ENCODE data around the gene OR14A2. TPM values are rescaled to one million over a fixed set of nuclear protein-coding genes. Genes with fewer than 3 reads are reported as not detected.

OR14A2 gene
- total and polyA plus RNA-seq, 8 donors, result not detected

GRCh38 chr1:247740721-247741120 is 7.2 kb downstream of the OR14A2 start:
- TF ChIP-seq CTCF (IDR thresholded peaks at IDR 0.05) (no peak), EP300 (IDR thresholded peaks at IDR 0.05) (no peak), POLR2AphosphoS5 (IDR thresholded peaks at IDR 0.05) (no peak), POLR2A (IDR thresholded peaks at IDR 0.05) (no peak)
- no peaks in the 10 kb centered on the region for H3K4me1 ChIP-seq
- no peaks in the 10 kb centered on the region for H3K27me3 ChIP-seq
- H3K4me3 ChIP-seq, result no peak overlapping the region
- intact Hi-C loops (cut with DNase I; ENCODE audit: low total_unique reads), result no loop called here
- no peaks in the 10 kb centered on the region for H3K36me3 ChIP-seq
- no peak overlapping the region for H3K27ac ChIP-seq
- H3K9me3 ChIP-seq, result peaks cover 0 to 8% (median 2%) of the 10 kb centered on the region in 4 donors
- no peak for DNase-seq
- 86 to 94% (median 91%) methylated on average over 2 of the region's 2 CpGs for whole genome bisulfite sequencing, 5 donors

- WGBS, 5 donors, result 91 to 100% (median 96%) methylated on average over 1 of the region's 1 CpG
- no peaks in the 10 kb centered on the region for H3K27me3 ChIP-seq
- H3K27ac ChIP-seq, result no peak within 1 kb of the TSS
- no peaks in the 10 kb centered on the region for H3K36me3 ChIP-seq
- no peak for TF ChIP-seq POLR2AphosphoS5 (IDR thresholded peaks at IDR 0.05)
- TF ChIP-seq CTCF (IDR thresholded peaks at IDR 0.05), result no peak
- H3K4me3 ChIP-seq, result no peak within 1 kb of the TSS
- H3K9me3 ChIP-seq, result peaks cover 0 to 5% (median 2%) of the 10 kb centered on the region in 4 donors
- DNase-seq, result no peak
- no peaks in the 10 kb centered on the region for H3K4me1 ChIP-seq
- intact Hi-C loops (cut with DNase I; ENCODE audit: low total_unique reads), result no loop called here
These were observed 9.6 kb downstream of the OR14A2 start, which contains the start of gene OR14K1 for GRCh38 chr1:247738315-247738714. TSS of gene OR14K1 (plus strand) at chr1:247738615. CDS start at chr1:247738615, 0 bp downstream.

GRCh38 chr1:247721222-247721621 is 26.7 kb downstream of the OR14A2 start:
- Histone ChIP-seq H3K27ac (no peak overlapping the region), H3K4me3 (no peak overlapping the region), H3K4me1 (no peaks in the 10 kb centered on the region), H3K9me3 (peaks cover 0 to 20% (median 7%) of the 10 kb centered on the region in 4 donors), H3K36me3 (no peaks in the 10 kb centered on the region), H3K27me3 (no peaks in the 10 kb centered on the region)
- 90 to 95% (median 92%) methylated on average over 4 of the region's 4 CpGs for WGBS, 5 donors
- TF ChIP-seq EP300 (IDR thresholded peaks at IDR 0.05) (no peak), POLR2AphosphoS5 (IDR thresholded peaks at IDR 0.05) (no peak), CTCF (IDR thresholded peaks at IDR 0.05) (no peak), POLR2A (IDR thresholded peaks at IDR 0.05) (no peak)
- intact Hi-C loops (cut with DNase I; ENCODE audit: low total_unique reads), result no loop called here
- DNase-seq, result no peak

GRCh38 chr1:247716546-247716945 is 31.4 kb downstream of the OR14A2 start, which contains the start of gene OR6F1:
TSS of gene OR6F1 (minus strand) at chr1:247716646. CDS start at chr1:247712755, 3,891 bp downstream.
- Histone ChIP-seq H3K9me3 (peaks cover 0 to 10% (median 7%) of the 10 kb centered on the region in 4 donors), H3K27ac (no peak within 1 kb of the TSS), H3K4me1 (no peaks in the 10 kb centered on the region), H3K4me3 (no peak within 1 kb of the TSS), H3K36me3 (no peaks in the 10 kb centered on the region), H3K27me3 (no peaks in the 10 kb centered on the region)
- 82 to 91% (median 86%) methylated on average over 3 of the region's 3 CpGs for WGBS, 5 donors
- TF ChIP-seq POLR2A (IDR thresholded peaks at IDR 0.05) (no peak), EP300 (IDR thresholded peaks at IDR 0.05) (no peak), CTCF (IDR thresholded peaks at IDR 0.05) (no peak), POLR2AphosphoS5 (IDR thresholded peaks at IDR 0.05) (no peak)
- intact Hi-C loops (cut with DNase I; ENCODE audit: low total_unique reads), result no loop called here
- DNase-seq, result no peak
